ENCODE data around the gene BTBD6. TPM values are rescaled to one million over a fixed set of nuclear protein-coding genes. Genes with fewer than 3 reads are reported as not detected.
"Not testable (repeated sequence)": the region's sequence is repeated elsewhere in the genome, so short reads cannot be mapped to it uniquely, and the experiment has no call there.

BTBD6 gene
- total RNA-seq, 2 donors from 2014 or later, result 45.9 to 73.5 TPM

DNA sequence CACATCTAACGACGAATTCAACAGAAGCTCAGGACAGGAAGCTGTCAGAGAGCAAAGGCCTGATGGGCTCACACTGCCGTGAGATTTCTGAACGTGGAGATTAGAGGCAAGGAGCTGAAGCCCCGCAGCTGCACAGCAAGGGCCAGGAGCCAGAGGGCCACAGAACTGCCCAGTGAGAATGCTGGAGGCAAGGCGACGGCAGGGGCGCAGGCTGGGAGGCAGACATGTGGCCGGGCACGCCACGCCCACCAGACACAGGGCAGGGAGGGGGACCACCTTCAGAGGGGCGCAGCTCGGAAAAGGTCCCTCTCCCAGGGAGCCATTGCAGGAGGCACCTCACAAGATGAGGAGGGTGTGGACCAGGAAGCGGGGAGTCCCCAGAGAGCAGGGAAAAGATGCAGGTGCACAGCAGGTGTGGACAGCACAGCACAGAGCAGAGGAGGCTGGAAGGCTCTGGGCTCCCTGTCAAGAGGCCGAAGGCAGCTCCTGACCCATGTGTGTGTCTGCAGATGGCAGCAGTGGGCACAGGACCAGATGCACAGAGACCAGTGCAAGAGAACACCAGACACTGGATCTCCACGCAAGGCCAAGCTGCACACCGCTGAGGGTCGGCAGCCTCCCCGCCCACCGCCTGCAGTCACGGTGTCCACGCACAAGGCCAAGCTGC, 23.0 kb downstream of the BTBD6 start:
- Histone ChIP-seq H3K4me1 (ENCODE audit: control insufficient read depth in 1 of 2, low read depth in 2 of 2) (no peaks in the 10 kb centered on the region), H3K9me3 (no peaks in the 10 kb centered on the region), H3K27me3 (replicated peaks; ENCODE audit: insufficient read depth) (no peaks in the 10 kb centered on the region), H3K36me3 (peaks cover 7% of the 10 kb centered on the region), H3K4me3 (no peak overlapping the region), H3K27ac (no peak overlapping the region)
- ATAC-seq (ENCODE audit: insufficient number of reproducible peaks, low FRiP score, low read depth) (no peak), DNase-seq (ENCODE audit: low spot score) (no peak)
- TF ChIP-seq, protein P1, sequence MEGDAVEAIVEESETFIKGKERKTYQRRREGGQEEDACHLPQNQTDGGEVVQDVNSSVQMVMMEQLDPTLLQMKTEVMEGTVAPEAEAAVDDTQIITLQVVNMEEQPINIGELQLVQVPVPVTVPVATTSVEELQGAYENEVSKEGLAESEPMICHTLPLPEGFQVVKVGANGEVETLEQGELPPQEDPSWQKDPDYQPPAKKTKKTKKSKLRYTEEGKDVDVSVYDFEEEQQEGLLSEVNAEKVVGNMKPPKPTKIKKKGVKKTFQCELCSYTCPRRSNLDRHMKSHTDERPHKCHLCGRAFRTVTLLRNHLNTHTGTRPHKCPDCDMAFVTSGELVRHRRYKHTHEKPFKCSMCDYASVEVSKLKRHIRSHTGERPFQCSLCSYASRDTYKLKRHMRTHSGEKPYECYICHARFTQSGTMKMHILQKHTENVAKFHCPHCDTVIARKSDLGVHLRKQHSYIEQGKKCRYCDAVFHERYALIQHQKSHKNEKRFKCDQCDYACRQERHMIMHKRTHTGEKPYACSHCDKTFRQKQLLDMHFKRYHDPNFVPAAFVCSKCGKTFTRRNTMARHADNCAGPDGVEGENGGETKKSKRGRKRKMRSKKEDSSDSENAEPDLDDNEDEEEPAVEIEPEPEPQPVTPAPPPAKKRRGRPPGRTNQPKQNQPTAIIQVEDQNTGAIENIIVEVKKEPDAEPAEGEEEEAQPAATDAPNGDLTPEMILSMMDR (IDR thresholded peaks at IDR 0.05), result no peak

DNA sequence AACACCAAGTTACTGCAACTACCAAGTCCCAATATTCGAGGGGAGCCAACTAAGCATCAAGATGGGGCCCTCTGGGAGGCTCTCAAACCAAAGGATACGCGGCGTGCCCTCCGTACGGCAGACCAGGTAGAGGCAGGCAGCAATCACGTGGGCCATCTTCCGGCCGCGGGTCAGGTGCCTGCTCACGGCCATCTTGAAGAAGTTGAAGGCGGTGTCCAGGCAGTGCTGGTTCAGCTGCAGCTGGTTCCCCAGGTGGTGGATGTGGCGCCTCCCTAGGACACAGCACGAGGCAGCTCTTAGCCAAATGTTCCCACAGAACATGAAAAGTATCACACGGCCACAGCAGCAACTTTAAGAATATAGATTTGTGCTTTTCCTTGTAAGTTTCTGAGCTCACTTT, 24.3 kb downstream of the BTBD6 start:
- Histone ChIP-seq H3K27ac (no peak overlapping the region), H3K4me3 (no peak overlapping the region), H3K27me3 (replicated peaks; ENCODE audit: insufficient read depth) (no peaks in the 10 kb centered on the region), H3K36me3 (peaks cover 7% of the 10 kb centered on the region), H3K9me3 (no peaks in the 10 kb centered on the region), H3K4me1 (ENCODE audit: control insufficient read depth in 1 of 2, low read depth in 2 of 2) (no peaks in the 10 kb centered on the region)
- TF ChIP-seq, protein P1 (IDR thresholded peaks at IDR 0.05), result no peak
- ATAC-seq (ENCODE audit: insufficient number of reproducible peaks, low FRiP score, low read depth), result no peak
- no peak for DNase-seq (ENCODE audit: low spot score)

DNA sequence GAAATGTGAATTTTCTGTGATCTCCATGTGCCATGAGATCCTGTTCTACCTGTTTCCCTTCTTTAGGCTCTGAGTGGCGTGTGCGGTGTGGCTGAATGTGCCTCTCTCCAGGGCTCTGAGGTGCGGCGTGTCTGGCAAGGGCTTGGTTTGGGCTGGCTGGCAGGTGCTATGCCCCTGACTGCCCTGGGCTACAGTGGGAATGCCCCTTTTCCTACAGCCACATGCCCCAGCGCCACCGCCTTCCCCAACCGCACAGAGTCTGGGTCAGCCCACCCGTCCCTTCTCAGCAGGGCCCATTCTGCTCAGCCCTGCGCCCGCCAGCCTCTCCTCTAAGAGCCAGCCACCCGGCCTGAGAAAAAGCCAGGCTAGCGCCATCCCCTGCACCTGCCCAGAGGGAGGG, 24.7 kb downstream of the BTBD6 start:
- H3K4me3 ChIP-seq, result no peak overlapping the region
- DNase-seq (ENCODE audit: low spot score) (no peak), ATAC-seq (ENCODE audit: insufficient number of reproducible peaks, low FRiP score, low read depth) (no peak)
- no peaks in the 10 kb centered on the region for H3K4me1 ChIP-seq (ENCODE audit: control insufficient read depth in 1 of 2, low read depth in 2 of 2)
- H3K27ac ChIP-seq, result no peak overlapping the region
- H3K36me3 ChIP-seq, result peaks cover 7% of the 10 kb centered on the region
- no peaks in the 10 kb centered on the region for H3K27me3 ChIP-seq (replicated peaks; ENCODE audit: insufficient read depth)
- TF ChIP-seq, protein P1 (IDR thresholded peaks at IDR 0.05), result no peak
- no peaks in the 10 kb centered on the region for H3K9me3 ChIP-seq

DNA sequence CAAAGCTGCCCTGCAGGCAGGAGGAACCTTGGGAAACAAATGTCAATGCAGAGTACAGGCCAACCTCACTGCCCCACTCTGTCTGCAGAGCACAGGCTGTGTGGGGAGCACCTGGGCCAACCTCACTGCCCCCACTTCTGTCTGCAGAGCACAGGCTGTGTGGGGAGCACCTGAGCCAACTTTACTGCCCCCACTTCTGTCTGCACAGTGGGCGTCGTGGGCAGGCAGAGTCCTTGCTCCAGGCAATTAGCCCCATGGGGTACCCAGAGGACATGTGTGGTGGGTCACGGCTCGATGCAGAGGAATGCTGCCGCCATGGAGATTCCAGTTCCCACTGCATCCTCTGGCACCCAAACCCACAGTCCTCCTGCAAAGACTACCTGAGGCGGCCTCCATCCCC, 26.3 kb downstream of the BTBD6 start:
- Histone ChIP-seq H3K36me3 (peaks cover 3% of the 10 kb centered on the region), H3K4me3 (no peak overlapping the region), H3K27ac (no peak overlapping the region), H3K27me3 (replicated peaks; ENCODE audit: insufficient read depth) (no peaks in the 10 kb centered on the region), H3K9me3 (no peaks in the 10 kb centered on the region), H3K4me1 (ENCODE audit: control insufficient read depth in 1 of 2, low read depth in 2 of 2) (no peaks in the 10 kb centered on the region)
- TF ChIP-seq, protein P1 (IDR thresholded peaks at IDR 0.05), result no peak
- no peak for ATAC-seq (ENCODE audit: insufficient number of reproducible peaks, low FRiP score, low read depth)
- no peak for DNase-seq (ENCODE audit: low spot score)

DNA sequence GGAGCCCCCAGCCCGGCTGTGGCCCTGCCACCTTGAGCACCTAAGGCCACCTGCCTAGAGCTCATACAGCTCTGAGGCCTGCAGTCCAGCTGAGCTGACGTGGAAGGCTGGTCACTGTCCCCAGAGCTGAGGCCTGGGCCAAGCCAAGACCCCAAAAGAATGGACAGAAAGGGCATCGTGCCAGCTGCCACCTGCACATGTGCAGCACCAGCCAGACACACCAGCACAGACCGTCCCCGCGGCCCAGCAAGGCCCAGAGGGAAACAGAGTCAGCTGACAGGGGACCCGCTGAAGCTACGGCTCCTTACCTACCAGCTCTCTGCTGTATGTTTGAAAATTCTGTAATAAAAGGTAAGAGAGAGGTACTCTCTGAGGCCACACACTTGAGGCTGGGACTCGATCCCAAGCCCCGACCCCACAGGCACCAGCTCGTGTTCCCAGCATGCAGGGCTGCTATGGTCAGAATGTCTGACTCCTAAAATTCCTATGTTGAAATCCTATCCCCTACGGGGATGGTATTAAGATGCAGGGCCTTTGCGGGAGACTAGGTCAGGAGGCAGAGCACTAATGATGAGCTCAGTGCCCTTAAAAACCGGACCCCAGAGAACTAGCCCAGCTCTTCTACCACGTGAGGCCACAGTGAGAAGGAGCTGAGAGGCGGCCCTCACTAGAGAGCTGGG, 27.1 kb downstream of the BTBD6 start:
- Histone ChIP-seq H3K9me3 (no peaks in the 10 kb centered on the region), H3K27me3 (replicated peaks; ENCODE audit: insufficient read depth) (no peaks in the 10 kb centered on the region), H3K36me3 (peaks cover 3% of the 10 kb centered on the region), H3K4me3 (no peak overlapping the region), H3K4me1 (ENCODE audit: control insufficient read depth in 1 of 2, low read depth in 2 of 2) (no peaks in the 10 kb centered on the region), H3K27ac (no peak overlapping the region)
- DNase-seq (ENCODE audit: low spot score), result no peak
- no peak for ATAC-seq (ENCODE audit: insufficient number of reproducible peaks, low FRiP score, low read depth)
- TF ChIP-seq, protein P1 (IDR thresholded peaks at IDR 0.05), result no peak

DNA sequence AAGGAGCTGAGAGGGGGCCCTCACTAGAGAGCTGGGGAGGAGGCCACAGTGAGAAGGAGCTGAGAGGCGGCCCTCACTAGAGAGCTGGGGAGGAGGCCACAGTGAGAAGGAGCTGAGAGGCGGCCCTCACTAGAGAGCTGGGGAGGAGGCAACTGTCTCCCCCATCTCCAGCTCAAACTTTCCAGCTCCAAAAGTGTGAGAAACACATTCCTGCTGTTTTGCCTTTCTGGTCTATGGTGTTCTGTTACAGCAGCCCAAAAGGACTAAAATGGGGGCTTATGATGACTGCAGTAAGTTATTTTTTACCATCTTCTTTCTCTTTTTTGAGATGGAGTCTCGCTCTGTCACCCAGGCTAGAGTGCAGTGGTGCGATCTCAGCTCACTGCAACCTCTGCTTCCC, 29.1 kb downstream of the BTBD6 start:
- not testable (repeated sequence) for H3K4me1 ChIP-seq (ENCODE audit: control insufficient read depth in 1 of 2, low read depth in 2 of 2); H3K9me3 ChIP-seq; H3K4me3 ChIP-seq; H3K27me3 ChIP-seq (replicated peaks; ENCODE audit: insufficient read depth); H3K27ac ChIP-seq; DNase-seq (ENCODE audit: low spot score); ATAC-seq (ENCODE audit: insufficient number of reproducible peaks, low FRiP score, low read depth); H3K36me3 ChIP-seq
